RCC 7860 (cell line): ENCODE results near the gene NFILZ.

ENCODE experiments used
- DNase-seq: peaks from one replicate; pipeline ENCODE4 v3.0.0-alpha.2; 2015; ENCODE audit warnings: low spot score
- FAIRE-seq: peaks from 2 replicates; lab custom pipeline; 2012; peaks lifted over from hg19 to GRCh38; lab: Jason Lieb, UNC

Gene NFILZ

DNA sequence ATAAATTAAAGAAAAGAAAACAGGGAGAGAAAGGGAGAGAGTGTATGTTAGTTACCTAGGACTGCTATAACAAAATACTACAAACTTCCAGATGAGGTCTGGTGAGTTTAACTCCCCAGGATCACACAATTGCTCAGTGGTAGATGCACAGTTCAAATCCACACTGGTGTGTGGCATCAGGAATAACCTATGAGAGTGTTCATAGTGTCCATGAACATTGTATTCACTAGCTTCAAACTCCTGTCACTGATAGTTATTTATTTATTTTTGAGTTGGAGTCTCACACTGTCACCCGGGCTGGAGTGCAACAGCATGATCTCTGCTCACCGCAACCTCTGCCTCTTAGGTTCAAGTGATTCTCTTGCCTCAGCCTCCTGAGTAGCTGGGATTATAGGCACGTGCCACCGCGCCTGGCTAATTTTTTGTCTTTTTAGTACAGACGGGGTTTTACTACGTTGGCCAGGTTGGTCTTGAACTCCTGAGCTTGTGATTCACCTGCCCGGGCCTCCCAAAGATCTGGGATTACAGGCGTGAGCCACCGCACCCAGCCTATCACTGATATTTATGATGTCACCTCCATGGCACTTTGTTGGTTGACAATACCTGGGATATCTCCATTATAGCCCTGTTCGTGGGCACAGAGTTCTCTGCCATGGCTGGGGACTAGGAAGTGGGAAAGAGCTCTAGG is at the start of gene NFILZ:
Gene NFILZ, plus strand, starts transcription at position 638 of the 688 bp plus-strand sequence. CDS start 46,133 bp downstream, outside the sequence.
- DNase-seq = no peak
- no peak for FAIRE-seq

GRCh38 chr19:8580710-8581281 is 49.6 kb upstream of the NFILZ start:
- FAIRE-seq = no peak
- peak; percentile 55 for DNase-seq

DNA sequence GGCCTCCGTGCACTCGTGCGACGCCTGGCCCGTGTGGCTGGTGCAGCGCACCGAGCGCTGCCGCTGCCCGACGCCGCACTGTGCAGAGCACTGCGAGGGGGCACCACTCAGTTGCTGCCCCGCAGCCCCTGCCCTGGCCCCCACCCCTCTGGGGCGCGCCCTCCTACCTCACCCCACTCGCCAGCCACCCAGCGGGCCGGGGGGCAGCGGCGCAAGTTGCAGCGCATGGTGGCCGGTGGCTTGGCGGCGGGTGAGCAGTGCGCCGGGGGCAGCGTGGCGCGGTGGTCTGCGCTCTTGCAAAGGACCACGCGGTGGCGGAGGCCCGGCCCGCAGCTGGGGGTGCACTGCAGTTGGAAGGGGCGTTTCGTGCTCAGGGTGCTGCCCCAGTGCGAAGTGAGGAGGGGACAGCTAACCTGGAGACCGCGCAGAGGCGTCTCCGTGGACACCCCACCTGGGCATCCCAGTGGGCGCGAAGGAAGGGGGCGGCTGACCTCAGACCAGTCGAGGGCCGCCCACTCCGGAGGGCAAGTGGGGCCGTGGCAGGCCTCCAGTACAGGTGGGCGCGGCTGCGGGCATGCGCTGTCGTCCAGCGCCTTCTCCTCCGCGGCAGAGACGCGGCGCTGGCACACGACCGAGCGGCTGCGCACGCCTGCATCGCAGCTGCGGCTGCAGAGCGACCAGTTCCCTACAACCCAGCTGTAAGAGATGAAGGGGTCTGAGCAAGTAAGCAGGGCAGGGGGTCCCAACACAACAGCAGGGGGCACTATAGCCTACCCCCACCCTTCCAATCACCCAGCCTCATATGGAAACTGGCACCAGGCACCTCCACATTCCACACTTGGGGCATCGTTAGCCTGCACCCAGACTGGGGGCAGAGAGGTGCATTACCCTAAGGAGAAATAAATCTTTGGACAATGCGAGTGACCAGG is 45.2 kb upstream of the NFILZ start:
- DNase-seq = no peak
- FAIRE-seq = no peak

DNA sequence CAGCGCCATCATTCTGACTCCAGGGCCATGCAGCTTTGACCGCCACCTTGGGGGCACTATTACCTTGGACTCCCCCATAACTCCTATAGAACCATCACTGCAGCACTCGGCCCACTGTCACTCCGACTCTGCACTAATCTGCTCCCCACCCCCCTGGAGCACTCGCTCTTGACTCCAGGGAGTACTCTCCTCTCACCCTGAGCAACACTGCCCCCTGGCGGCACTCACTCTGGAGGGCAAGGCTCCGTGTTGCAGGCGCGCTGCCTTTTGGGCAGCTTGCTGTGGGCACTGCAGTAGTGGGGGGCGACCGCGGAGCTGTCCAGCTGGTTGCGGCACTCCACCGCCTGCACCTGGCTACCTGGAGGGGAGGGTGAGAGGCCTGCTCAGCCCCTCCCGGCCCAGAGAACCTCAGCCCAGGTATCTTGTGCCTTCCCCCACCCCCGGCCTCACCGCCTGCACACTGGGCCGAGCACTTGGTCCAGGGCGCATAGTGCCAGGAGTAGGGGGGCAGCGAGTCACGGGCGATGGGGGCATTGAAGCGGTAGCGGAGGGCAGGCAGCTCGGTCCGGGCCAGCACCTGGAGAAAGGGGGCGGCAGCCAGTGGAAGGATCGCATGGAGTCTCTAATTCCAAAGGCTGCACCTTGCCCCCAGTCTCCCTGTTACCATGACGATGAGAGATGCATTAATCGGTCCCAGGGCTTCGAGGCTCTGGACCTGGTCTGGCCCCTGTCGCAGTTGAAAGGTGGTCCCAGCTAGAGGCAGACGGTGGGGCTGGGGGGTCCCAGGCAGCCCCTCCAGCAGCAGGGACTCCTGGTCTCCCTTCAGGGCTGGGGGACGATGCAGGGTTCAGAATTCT is 44.3 kb upstream of the NFILZ start:
- DNase-seq (no peak), FAIRE-seq (no peak)

- DNase-seq (no peak), FAIRE-seq (no peak)
These were observed 41.2 kb upstream of the NFILZ start for GRCh38 chr19:8589177-8589714.

DNA sequence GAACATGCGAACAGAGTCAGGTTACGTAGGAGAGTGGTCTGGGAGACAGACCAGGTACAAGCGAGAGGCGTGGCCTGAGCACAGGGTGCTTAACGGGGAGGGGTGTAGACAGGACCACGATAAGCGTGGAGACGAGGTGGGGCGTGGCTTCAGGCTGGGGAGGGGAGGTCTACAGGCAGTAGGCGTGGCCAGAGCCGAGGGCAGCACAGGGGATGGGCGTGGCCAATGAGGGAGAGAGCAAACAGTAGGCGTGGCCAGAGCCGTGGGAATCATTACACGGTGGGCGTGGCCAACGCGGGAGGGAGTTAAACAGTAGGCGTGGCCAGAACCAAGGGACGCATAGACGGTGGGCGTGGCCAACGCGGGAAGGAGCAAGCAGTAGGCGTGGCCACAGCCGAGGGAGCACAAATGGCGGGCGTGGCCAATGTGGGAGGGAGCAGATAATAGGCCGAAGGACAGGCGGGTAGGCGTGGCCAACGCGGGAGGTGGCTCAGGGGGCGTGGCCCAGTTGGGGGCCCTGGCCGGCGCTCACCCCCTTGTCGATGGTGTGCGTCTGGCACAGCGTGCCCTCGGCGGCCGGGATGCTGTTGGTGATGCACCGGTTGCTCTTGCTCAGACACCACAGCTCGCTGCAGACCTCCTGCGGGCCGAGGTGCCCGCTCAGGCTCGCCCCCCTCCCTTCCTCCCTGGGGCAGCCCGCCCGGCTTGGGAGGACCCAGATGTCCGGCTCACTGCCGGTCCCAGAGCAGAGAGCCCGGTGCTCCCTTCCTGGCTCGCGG is 38.0 kb upstream of the NFILZ start:
- FAIRE-seq (no peak), DNase-seq (no peak)

- DNase-seq (no peak), FAIRE-seq (no peak)
These were observed 36.5 kb upstream of the NFILZ start for GRCh38 chr19:8593931-8594330.

DNA sequence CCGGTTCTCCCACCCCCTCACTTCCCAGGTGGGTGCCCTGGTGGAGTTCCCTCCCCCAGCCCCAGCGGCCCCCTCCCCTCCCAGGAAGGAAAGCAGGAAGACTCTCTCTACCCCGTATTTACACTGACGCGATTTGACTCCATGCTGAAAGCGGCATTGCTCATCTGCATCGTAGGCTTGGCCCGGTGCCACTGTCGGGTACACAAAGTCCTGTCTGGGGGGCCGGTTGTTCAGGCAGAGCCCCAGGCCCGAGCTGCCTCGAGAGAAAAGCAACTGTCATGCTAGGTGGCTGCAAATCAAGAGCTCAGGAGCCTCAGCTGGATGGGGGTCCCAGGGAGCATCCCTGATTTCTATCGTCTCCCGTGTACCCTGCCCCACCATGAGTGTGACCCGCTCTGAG is 34.8 kb upstream of the NFILZ start:
- DNase-seq (no peak), FAIRE-seq (no peak)

- FAIRE-seq (no peak), DNase-seq (no peak)
These were observed 34.3 kb upstream of the NFILZ start for GRCh38 chr19:8596168-8596567.

DNA sequence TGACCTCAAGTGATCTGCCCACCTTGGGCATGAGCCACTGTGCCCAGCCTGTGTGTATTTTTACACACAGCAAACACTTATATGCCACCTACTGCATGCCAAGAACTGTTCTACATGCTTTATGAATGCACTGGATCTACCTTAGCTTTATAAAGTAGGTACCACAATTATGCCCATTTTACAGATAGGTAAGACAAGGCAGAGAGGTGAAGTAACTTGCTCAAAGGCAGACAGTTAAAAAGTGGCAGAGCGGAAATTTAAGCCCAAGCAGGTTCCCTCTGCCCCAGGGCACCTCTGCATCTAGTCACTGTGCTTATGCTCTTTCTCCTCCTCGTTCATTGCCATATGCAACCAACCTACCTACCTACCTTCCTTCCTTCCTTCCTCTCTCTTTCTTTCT is 30.4 kb upstream of the NFILZ start:
- no peak for FAIRE-seq

DNA sequence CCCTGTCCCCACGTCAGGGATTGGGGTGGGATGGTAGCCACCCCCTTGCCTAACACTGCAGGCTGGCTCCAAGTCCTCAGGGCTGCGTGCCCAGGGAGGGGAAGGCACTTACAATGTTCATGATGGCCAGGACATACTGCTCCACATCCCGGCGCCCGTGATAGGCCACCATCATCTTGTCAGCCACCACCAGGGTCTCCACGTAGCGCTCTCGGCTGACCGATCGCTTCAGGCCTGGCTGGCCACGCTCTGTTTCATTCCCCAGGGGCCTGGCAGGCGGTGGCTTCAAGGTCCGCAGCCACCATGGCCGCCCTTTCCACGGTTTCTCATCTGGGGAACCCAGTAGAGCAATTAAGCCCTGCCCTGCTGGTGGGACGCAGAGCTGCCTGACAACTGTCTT is 29.6 kb upstream of the NFILZ start:
- DNase-seq (no peak), FAIRE-seq (no peak)

More for the DNA sequence above, 30.4 kb upstream of the NFILZ start:
- no peak for DNase-seq

DNA sequence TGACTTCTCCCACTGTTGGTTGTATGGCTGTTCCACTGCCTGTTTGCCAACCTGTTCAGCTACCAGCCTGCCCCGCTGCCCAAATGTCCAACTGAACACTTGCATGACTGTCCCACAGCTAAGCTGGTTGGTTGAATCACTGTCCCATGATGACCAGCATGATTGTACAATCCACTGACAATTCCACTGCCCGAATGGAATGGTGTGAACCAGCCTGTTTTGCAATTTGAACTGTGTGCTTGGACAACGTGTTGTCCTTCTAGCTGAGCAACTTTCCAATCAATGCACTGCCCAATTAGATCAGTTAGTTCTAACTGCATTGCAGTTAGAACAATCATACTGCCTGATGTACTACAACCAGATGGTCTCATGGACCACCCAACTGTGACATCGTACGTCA is 28.6 kb upstream of the NFILZ start:
- FAIRE-seq (no peak), DNase-seq (no peak)

DNA sequence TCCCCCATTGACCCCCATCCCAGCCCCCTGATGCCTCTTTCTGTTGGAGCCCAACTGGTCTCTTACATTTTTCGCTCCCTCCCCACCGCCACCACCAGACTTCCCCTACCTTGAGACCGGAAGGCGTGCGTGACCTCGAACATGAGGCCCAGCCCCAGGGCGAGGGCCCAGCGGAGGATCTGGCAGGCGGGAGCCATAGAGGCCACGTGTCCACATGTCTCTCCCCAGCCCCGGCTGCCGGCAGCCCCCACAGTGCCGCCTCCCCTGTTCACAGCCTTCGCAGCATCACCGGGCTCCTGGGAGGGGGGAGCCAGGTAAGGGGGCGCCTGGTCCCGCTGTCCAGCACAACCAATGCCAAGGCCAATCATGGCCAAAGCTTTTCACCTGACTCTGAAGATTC is 24.9 kb upstream of the NFILZ start:
- FAIRE-seq = no peak
- no peak for DNase-seq

GRCh38 chr19:8607386-8607785 is 23.0 kb upstream of the NFILZ start:
- no peak for FAIRE-seq
- DNase-seq = no peak

- no peak for DNase-seq
- no peak for FAIRE-seq
These were observed 21.5 kb upstream of the NFILZ start for GRCh38 chr19:8608941-8609278.

DNA sequence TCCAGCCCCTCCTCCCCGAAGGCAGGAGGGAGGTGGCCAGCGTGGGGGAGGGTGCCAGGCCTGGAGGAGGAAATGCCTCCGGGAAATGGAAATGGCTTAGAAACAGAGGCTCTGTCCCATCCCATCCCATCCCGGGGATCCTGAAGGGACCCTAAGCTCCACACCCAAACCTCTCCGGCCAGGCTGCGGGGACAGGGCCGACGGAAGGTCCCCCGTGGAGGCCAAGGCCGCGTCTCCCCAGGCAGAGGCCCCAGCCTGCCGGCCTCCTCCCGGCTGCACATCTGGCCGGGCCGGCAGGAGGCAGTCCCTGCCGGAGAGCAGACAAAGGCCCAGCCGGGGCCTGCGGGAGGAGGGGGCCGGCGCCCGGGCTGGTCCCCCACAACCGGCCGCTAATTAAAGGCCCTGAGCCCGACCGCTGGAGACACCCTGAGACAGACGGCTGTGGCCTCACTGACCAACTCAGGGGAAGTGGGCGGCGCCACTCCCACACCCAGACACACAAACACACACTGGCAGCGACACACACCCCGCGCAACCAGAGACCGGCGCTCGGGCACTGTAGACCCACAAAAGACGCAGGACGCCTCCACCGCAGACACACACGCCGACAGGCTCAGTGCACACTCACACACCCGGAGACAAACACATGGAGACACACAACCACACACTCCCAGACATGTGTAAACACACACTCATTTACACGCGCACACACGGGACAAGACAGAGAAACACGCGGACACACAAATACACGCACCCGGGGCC is 21.0 kb upstream of the NFILZ start:
- FAIRE-seq (no peak), DNase-seq (no peak)

- FAIRE-seq = no peak
- DNase-seq = no peak
These were observed 20.1 kb upstream of the NFILZ start, which contains the start of gene ADAMTS10 for GRCh38 chr19:8610041-8610935. ADAMTS10 (minus strand) TSS chr19:8610715; CDS start chr19:8605710, 5,005 bp downstream.

- no peak for FAIRE-seq
- DNase-seq = no peak
These were observed 19.5 kb upstream of the NFILZ start for GRCh38 chr19:8610936-8611300.
